Measurements from ENCODE around the gene RNF13. TPM values are rescaled to one million over a fixed set of nuclear protein-coding genes. Genes with fewer than 3 reads are reported as not detected.

RNF13 gene
- total RNA-seq, 1 experiment from 2014 or later, result 28.9 TPM

GRCh38 chr3:149891621-149892020, 78.6 kb downstream of the RNF13 start:
- POLR2A ChIA-PET, result no interaction called here
- DNase-seq (ENCODE audit: low spot score) (no peak), ATAC-seq (no peak)
- Mint-ChIP-seq H3K4me3 (no peak overlapping the region), H3K36me3 (no peaks in the 10 kb centered on the region), H3K4me1 (peaks cover 4% of the 10 kb centered on the region; the same call in 1 of the 2 replicates), H3K27me3 (ENCODE audit: low read depth) (no peaks in the 10 kb centered on the region), H3K27ac (no peak overlapping the region), H3K9me3 (no peaks in the 10 kb centered on the region)
- CTCF ChIA-PET, result interaction anchor here (2.9 kb wide), 1 partner anchor 12 kb away, joined by 12 read pairs; no protein-coding TSS in a partner anchor
- no peak for TF ChIP-seq NFYB (CRISPR knock-in tag; conservative IDR thresholded peaks at IDR 0.05; ENCODE audit: low read depth)
- no peak for TF ChIP-seq PRDM15 (CRISPR knock-in tag; IDR thresholded peaks at IDR 0.05)
- no peak for TF ChIP-seq MYBL2 (CRISPR knock-in tag; IDR thresholded peaks at IDR 0.05)
- no peak for TF ChIP-seq ZNF263 (CRISPR knock-in tag; IDR thresholded peaks at IDR 0.05; ENCODE audit: low read depth)
- TF ChIP-seq SOX15 (CRISPR knock-in tag; IDR thresholded peaks at IDR 0.05), result no peak
- no peak for TF ChIP-seq FOXK1 (CRISPR knock-in tag; IDR thresholded peaks at IDR 0.05)
- TF ChIP-seq JAZF1 (CRISPR knock-in tag; IDR thresholded peaks at IDR 0.05), result no peak
- no peak for TF ChIP-seq ATF6 (CRISPR knock-in tag; IDR thresholded peaks at IDR 0.05)
- TF ChIP-seq E2F5 (CRISPR knock-in tag; IDR thresholded peaks at IDR 0.05), result no peak
- no peak for TF ChIP-seq ZNF416 (CRISPR knock-in tag; IDR thresholded peaks at IDR 0.05)
- no peak for TF ChIP-seq GRHL2 (CRISPR knock-in tag; IDR thresholded peaks at IDR 0.05; ENCODE audit: insufficient replicate concordance, severe bottlenecking)
- no peak for TF ChIP-seq CTCF (IDR thresholded peaks at IDR 0.05)
- no peak for TF ChIP-seq SMAD4 (CRISPR knock-in tag; IDR thresholded peaks at IDR 0.05)
- no peak for TF ChIP-seq ZNF232 (CRISPR knock-in tag; IDR thresholded peaks at IDR 0.05)
- no peak for TF ChIP-seq KAT7 (CRISPR knock-in tag; IDR thresholded peaks at IDR 0.05; ENCODE audit: borderline replicate concordance)

- DNase-seq (ENCODE audit: low spot score), result no peak
- ChIA-PET CTCF (no interaction called here), POLR2A (interaction anchor here (1.3 kb wide), 1 partner anchor 13 kb away, joined by 4 read pairs; no protein-coding TSS in a partner anchor)
- Mint-ChIP-seq H3K27ac (no peak overlapping the region), H3K36me3 (no peaks in the 10 kb centered on the region), H3K27me3 (ENCODE audit: low read depth) (no peaks in the 10 kb centered on the region), H3K4me3 (no peak overlapping the region), H3K4me1 (peaks cover 4% of the 10 kb centered on the region; the same call in 1 of the 2 replicates), H3K9me3 (no peaks in the 10 kb centered on the region)
- ATAC-seq, result no peak
- no peak for TF ChIP-seq ATF1 (CRISPR knock-in tag; IDR thresholded peaks at IDR 0.05)
- TF ChIP-seq NR1H2 (CRISPR knock-in tag; IDR thresholded peaks at IDR 0.05), result no peak
- no peak for TF ChIP-seq ZNF423 (CRISPR knock-in tag; IDR thresholded peaks at IDR 0.05)
- TF ChIP-seq RELA (CRISPR knock-in tag; IDR thresholded peaks at IDR 0.05; ENCODE audit: borderline replicate concordance), result no peak
- TF ChIP-seq ZNF512 (CRISPR knock-in tag; IDR thresholded peaks at IDR 0.05; ENCODE audit: borderline replicate concordance), result no peak
- no peak for TF ChIP-seq ZNF317 (CRISPR knock-in tag; IDR thresholded peaks at IDR 0.05; ENCODE audit: borderline replicate concordance, low read depth)
- TF ChIP-seq ZNF281 (CRISPR knock-in tag; IDR thresholded peaks at IDR 0.05), result no peak
- no peak for TF ChIP-seq IRF2 (CRISPR knock-in tag; IDR thresholded peaks at IDR 0.05; ENCODE audit: borderline replicate concordance, low read depth)
- TF ChIP-seq ZMAT4 (CRISPR knock-in tag; IDR thresholded peaks at IDR 0.05), result no peak
These were observed 79.4 kb downstream of the RNF13 start for GRCh38 chr3:149892371-149892770.

Measured in WTC11 (cell line).